Kidney epithelial cell (primary cell): ENCODE measurements around the gene ATXN7L3. TPM values are rescaled to one million over a fixed set of nuclear protein-coding genes. Genes with fewer than 3 reads are reported as not detected.
A peak's percentile ranks its signal among the peaks of the same experiment; 100 is the strongest.

ENCODE experiments used
- DNase-seq: peaks from one replicate; pipeline ENCODE4 v3.0.0-alpha.2; 2010; ENCODE audit warnings: low read depth
- H3K27me3 ChIP-seq: 2 replicates; pipeline ENCODE4 v1.6.0; 2011; ENCODE audit warnings: low read length; ENCODE audit not compliant: control insufficient read depth, insufficient read depth
- H3K36me3 ChIP-seq: 2 replicates; pipeline ENCODE4 v1.5.1; 2011; ENCODE audit warnings: low read length; ENCODE audit not compliant: control insufficient read depth, insufficient read depth
- H3K4me3 ChIP-seq: 2 replicates; pipeline ENCODE4 v1.5.1; 2011; ENCODE audit warnings: low read depth, mild to moderate bottlenecking, control low read depth, low read length
- CTCF ChIP-seq: IDR thresholded peaks from 2 replicates; pipeline ENCODE4 v1.5.1; 2011; ENCODE audit warnings: mild to moderate bottlenecking, moderate library complexity, low read length, control low read depth, inconsistent platforms; ENCODE audit not compliant: insufficient read depth, poor library complexity, severe bottlenecking
- total RNA-seq: library from RNA; depleted of rRNA; stranded (reverse); fragments of >200 nt; gene quantifications from 2 replicates; pipeline ENCODE4 v1.2.3, GENCODE V29; 2015

ATXN7L3 gene
- total RNA-seq, 1 donor from 2014 or later, result 50.8 TPM

GRCh38 chr17:44236444-44236991 lies 36.8 kb upstream of the ATXN7L3 start:
- no peak overlapping the region for H3K4me3 ChIP-seq
- TF ChIP-seq CTCF, result no peak
- DNase-seq, result no peak
- no peaks in the 10 kb centered on the region for H3K27me3 ChIP-seq
- H3K36me3 ChIP-seq, result no peaks in the 10 kb centered on the region

GRCh38 chr17:44235583-44235936 lies 35.9 kb upstream of the ATXN7L3 start:
- Histone ChIP-seq H3K4me3 (no peak overlapping the region), H3K27me3 (no peaks in the 10 kb centered on the region), H3K36me3 (no peaks in the 10 kb centered on the region)
- TF ChIP-seq CTCF, result no peak
- peak; percentile 95 for DNase-seq

- H3K4me3 ChIP-seq, result no peak overlapping the region
- no peaks in the 10 kb centered on the region for H3K27me3 ChIP-seq
- no peak for DNase-seq
- TF ChIP-seq CTCF, result no peak
- H3K36me3 ChIP-seq, result no peaks in the 10 kb centered on the region
These were observed 33.9 kb upstream of the ATXN7L3 start for GRCh38 chr17:44233582-44233981.

- no peak for TF ChIP-seq CTCF
- no peaks in the 10 kb centered on the region for H3K27me3 ChIP-seq
These were observed 32.4 kb upstream of the ATXN7L3 start for GRCh38 chr17:44232061-44232460.

GRCh38 chr17:44230140-44230539 lies 30.5 kb upstream of the ATXN7L3 start:
- DNase-seq, result no peak
- Histone ChIP-seq H3K36me3 (no peaks in the 10 kb centered on the region), H3K27me3 (no peaks in the 10 kb centered on the region), H3K4me3 (no peak overlapping the region)
- no peak for TF ChIP-seq CTCF

More at GRCh38 chr17:44232061-44232460, 32.4 kb upstream of the ATXN7L3 start:
- Histone ChIP-seq H3K4me3 (no peak overlapping the region), H3K36me3 (no peaks in the 10 kb centered on the region)
- no peak for DNase-seq

- DNase-seq, result no peak
- H3K36me3 ChIP-seq, result no peaks in the 10 kb centered on the region
- no peak for TF ChIP-seq CTCF
- no peaks in the 10 kb centered on the region for H3K27me3 ChIP-seq
- H3K4me3 ChIP-seq, result no peak overlapping the region
These were observed 29.4 kb upstream of the ATXN7L3 start for GRCh38 chr17:44229090-44229489.
